ENCODE measurements around the gene ADPGK. TPM values are rescaled to one million over a fixed set of nuclear protein-coding genes. Genes with fewer than 3 reads are reported as not detected.
"Not testable (repeated sequence)": the region's sequence is repeated elsewhere in the genome, so short reads cannot be mapped to it uniquely, and the experiment has no call there.

Gene ADPGK
- total RNA-seq, 1 donor from 2014 or later = 74.2 TPM

DNA sequence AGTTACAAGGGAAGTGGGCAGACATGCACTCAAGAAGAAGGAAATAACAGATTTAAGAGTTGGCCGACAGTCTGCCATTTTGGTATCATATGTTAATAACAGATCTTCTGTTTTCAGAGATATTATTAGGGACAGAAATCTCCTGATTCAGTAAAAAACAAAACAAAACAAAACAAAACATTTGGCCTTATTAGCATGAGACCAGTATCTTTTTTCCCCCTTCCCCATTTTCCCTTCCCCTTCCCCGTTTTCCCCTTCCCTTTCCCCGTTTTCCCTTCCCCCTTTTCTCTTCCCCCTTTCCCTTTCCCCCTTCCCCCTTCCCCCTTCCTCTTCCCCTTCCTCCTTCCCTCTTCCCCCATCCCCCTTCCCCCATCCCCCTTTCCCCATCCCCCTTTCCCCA is 58.1 kb downstream of the ADPGK start:
- H3K4me1 ChIP-seq = no peaks in the 10 kb centered on the region
- TF ChIP-seq, protein P1, sequence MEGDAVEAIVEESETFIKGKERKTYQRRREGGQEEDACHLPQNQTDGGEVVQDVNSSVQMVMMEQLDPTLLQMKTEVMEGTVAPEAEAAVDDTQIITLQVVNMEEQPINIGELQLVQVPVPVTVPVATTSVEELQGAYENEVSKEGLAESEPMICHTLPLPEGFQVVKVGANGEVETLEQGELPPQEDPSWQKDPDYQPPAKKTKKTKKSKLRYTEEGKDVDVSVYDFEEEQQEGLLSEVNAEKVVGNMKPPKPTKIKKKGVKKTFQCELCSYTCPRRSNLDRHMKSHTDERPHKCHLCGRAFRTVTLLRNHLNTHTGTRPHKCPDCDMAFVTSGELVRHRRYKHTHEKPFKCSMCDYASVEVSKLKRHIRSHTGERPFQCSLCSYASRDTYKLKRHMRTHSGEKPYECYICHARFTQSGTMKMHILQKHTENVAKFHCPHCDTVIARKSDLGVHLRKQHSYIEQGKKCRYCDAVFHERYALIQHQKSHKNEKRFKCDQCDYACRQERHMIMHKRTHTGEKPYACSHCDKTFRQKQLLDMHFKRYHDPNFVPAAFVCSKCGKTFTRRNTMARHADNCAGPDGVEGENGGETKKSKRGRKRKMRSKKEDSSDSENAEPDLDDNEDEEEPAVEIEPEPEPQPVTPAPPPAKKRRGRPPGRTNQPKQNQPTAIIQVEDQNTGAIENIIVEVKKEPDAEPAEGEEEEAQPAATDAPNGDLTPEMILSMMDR (IDR thresholded peaks at IDR 0.05) = no peak
- H3K9me3 ChIP-seq = no peaks in the 10 kb centered on the region
- intact Hi-C loops (cut with DNase I) = no loop called here
- H3K27me3 ChIP-seq = no peaks in the 10 kb centered on the region
- ATAC-seq (no peak), DNase-seq (no peak)
- no peak overlapping the region for H3K27ac ChIP-seq
- H3K36me3 ChIP-seq = peaks cover 12% of the 10 kb centered on the region
- H3K4me3 ChIP-seq = no peak overlapping the region

DNA sequence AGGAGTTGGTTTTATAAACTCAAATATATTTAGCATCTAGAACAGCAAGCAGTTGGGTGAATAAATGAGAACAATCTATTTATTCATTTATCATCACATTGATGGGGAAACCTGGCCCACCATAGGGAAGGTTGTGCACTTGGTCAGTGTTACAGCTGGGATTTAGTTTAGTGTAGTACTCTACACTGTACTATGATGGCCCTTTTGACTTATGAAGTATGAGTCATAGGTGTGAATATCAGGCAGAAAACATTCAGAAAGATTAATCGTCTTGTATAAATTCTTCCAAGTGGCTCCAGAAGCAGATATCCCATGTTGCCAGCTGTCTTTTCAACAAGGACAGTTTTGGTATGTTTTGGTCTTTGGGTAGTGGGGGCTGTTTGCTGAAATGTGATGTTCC is 59.5 kb downstream of the ADPGK start:
- no peaks in the 10 kb centered on the region for H3K9me3 ChIP-seq
- intact Hi-C loops (cut with DNase I) = no loop called here
- H3K4me1 ChIP-seq = no peaks in the 10 kb centered on the region
- H3K4me3 ChIP-seq = no peak overlapping the region
- DNase-seq = no peak
- TF ChIP-seq, protein P1 (IDR thresholded peaks at IDR 0.05) = no peak
- H3K36me3 ChIP-seq = peaks cover 12% of the 10 kb centered on the region
- no peaks in the 10 kb centered on the region for H3K27me3 ChIP-seq
- no peak overlapping the region for H3K27ac ChIP-seq
- ATAC-seq = no peak

DNA sequence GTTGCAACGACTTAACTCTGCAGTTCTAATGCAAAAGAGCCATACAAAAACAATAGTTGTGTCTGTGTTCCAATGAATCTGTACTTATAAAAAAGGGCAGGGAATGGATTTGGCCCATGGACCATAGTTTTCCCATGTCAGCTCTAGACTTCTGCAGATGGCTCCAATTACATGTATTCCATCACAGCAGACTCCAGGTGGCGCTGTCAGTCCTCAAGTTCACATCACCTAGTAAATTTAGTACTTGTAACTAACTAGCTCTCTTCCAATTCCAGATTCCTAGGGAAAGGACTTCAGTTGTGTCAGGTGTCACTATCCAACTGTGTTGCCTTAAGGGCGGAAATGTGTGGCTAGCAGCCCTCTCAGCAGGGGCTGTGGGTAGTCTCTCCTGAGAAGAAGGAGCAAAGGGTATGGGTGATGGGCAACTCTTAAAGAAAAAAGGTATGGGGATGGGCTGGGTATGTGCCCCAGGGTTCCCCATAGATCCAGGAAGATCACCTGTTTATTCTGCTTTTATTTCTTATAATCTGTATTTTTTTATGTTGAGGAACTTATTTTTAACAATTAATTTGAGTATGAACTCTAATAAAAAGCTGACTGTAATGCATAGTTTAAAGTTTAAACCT is 61.4 kb downstream of the ADPGK start:
- no peak overlapping the region for H3K27ac ChIP-seq
- peak; percentile 67 for DNase-seq
- ATAC-seq = peak; percentile 75
- TF ChIP-seq, protein P1 (IDR thresholded peaks at IDR 0.05) = peak; percentile 64
- intact Hi-C loops (cut with DNase I) = no loop called here
- no peaks in the 10 kb centered on the region for H3K9me3 ChIP-seq
- H3K27me3 ChIP-seq = no peaks in the 10 kb centered on the region
- H3K4me3 ChIP-seq = no peak overlapping the region
- H3K36me3 ChIP-seq = peaks cover 29% of the 10 kb centered on the region
- H3K4me1 ChIP-seq = no peaks in the 10 kb centered on the region

DNA sequence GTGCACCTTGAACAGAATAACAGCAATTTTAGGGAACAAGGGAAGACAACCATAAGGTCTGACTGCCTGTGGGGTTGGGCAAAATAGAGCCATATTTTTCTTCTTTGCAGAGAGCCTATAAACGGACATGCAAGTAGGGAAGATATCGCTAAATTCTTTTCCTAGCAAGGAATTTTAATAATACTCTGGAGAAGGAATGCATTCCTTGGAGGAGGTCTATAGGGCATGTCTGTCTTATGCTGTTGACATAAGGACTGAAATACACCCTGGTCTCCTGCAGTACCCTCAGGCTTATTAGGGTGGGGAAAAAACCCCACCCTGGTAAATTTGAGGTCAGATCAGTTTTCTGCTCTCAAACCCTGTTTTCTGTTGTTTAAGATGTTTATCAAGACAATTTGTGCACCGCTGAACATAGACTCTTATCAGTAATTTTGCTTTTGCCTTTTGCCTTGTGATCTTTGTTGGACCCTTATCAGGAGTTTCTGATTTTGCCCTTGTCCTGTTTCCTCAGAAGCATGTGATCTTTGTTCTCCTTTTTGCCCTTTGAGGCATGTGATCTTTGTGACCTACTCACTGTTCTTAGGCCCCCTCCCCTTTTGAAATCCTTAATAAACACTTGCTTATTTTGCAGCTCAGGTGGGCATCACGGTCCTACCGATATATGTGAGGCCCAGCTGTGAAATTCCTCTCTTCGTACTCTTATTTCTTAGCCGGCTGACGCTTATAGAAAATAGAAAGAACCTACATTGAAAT is 74.8 kb downstream of the ADPGK start:
- intact Hi-C loops (cut with DNase I); H3K27ac ChIP-seq; H3K27me3 ChIP-seq; H3K4me1 ChIP-seq; ATAC-seq; H3K4me3 ChIP-seq; H3K9me3 ChIP-seq; DNase-seq: not testable (repeated sequence)
- H3K36me3 ChIP-seq = peaks cover 25% of the 10 kb centered on the region

DNA sequence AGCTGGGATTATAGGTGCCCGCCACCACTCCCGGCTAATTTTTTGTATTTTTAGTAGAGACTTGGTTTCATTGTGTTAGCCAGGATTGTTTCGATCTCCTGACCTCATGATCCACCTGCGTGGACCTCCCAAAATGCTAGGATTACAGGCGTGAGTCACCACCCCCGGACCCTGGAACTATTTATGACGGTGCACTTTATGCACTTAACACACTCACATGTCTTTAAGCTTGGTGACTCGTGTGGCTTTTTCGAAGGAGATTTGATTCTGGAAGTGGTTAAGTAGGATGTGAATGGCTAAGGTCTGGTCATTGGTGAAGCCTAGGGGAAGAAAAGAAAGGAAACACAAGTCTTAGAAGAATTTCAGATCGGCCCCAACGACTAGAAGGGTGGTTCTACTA is 77.3 kb downstream of the ADPGK start:
- H3K4me1 ChIP-seq = no peaks in the 10 kb centered on the region
- no peaks in the 10 kb centered on the region for H3K27me3 ChIP-seq
- no peaks in the 10 kb centered on the region for H3K9me3 ChIP-seq
- H3K4me3 ChIP-seq = no peak overlapping the region
- no peak for DNase-seq
- no peak for ATAC-seq
- TF ChIP-seq, protein P1 (IDR thresholded peaks at IDR 0.05) = no peak
- H3K36me3 ChIP-seq = peaks cover 5% of the 10 kb centered on the region
- intact Hi-C loops (cut with DNase I) = no loop called here
- no peak overlapping the region for H3K27ac ChIP-seq

Other genes starting within 250 kb of the ADPGK start
- not detected for gene GOLGA6B, start 129.1 kb downstream of the ADPGK start, total RNA-seq
- gene HIGD2B, start 97.6 kb downstream of the ADPGK start, total RNA-seq = not detected
- gene BBS4, start 97.6 kb downstream of the ADPGK start, total RNA-seq = 18.1 TPM